HepG2 (cell line): ENCODE data around the gene MTIF2. TPM values are rescaled to one million over a fixed set of nuclear protein-coding genes. Genes with fewer than 3 reads are reported as not detected.
A peak's percentile ranks its signal among the peaks of the same experiment; 100 is the strongest.

Source experiments
- AGO2 ChIP-seq: fragments of 200-400 bp; formaldehyde crosslinking; optimal IDR thresholded peaks from 2 replicates; pipeline ENCODE3; 2017; ENCODE audit warnings: mild to moderate bottlenecking, low read depth, low read length, moderate library complexity
- CREB1 ChIP-seq, 2 experiments: fragments of 450-650 bp in 1 of 2; IDR thresholded peaks; 2 replicates each; pipeline ENCODE4 v1.6.1; 2016 to 2017; ENCODE audit warnings: control low read depth in 1 of 2, mild to moderate bottlenecking in 1 of 2, missing compliant biosample characterization in 1 of 2, missing genetic modification characterization in 1 of 2
- ETV6 ChIP-seq: sonication (generic); formaldehyde crosslinking; conservative IDR thresholded peaks from 2 replicates; pipeline ENCODE4 v1.4.0; 2020; ENCODE audit warnings: missing genetic modification reagents
- JUND ChIP-seq: sonication (generic); formaldehyde crosslinking; IDR thresholded peaks from 2 replicates; pipeline ENCODE4 v1.8.0; 2022; ENCODE audit warnings: mild to moderate bottlenecking, missing genetic modification reagents
- MAZ ChIP-seq, 2 experiments: sonication (generic) in 1 of 2; formaldehyde crosslinking in 1 of 2; IDR thresholded peaks; 2 replicates each; pipeline versions ENCODE4 v1.5.0 to v1.6.1; 2012 to 2020; ENCODE audit warnings: low read depth in 2 of 2, mild to moderate bottlenecking in 2 of 2, borderline replicate concordance in 1 of 2, improper control_type of control experiment in 1 of 2, low read length in 1 of 2, missing genetic modification reagents in 1 of 2, moderate library complexity in 1 of 2
- MEIS1 ChIP-seq: sonication (generic); formaldehyde crosslinking; IDR thresholded peaks from 2 replicates; pipeline ENCODE4 v1.9.0; 2021; ENCODE audit warnings: mild to moderate bottlenecking, missing genetic modification reagents, moderate library complexity, borderline replicate concordance
- NAIF1 ChIP-seq: sonication (generic); formaldehyde crosslinking; IDR thresholded peaks from 2 replicates; pipeline ENCODE4 v1.5.0; 2020; ENCODE audit warnings: mild to moderate bottlenecking, missing genetic modification reagents, borderline replicate concordance
- NFRKB ChIP-seq: fragments of 450-650 bp; IDR thresholded peaks from 2 replicates; pipeline ENCODE4 v1.6.1; 2017
- POLR2G ChIP-seq: fragments of 200-400 bp; formaldehyde crosslinking; IDR thresholded peaks from 2 replicates; pipeline ENCODE4 v1.6.1; 2018; ENCODE audit warnings: mild to moderate bottlenecking, low read depth, low read length, moderate library complexity
- RELA ChIP-seq: sonication (generic); formaldehyde crosslinking; IDR thresholded peaks from 2 replicates; pipeline ENCODE4 v1.4.0; 2020; ENCODE audit warnings: missing genetic modification reagents
- SRY ChIP-seq: sonication (generic); formaldehyde crosslinking; IDR thresholded peaks from 2 replicates; pipeline ENCODE4 v1.8.0; 2022; ENCODE audit warnings: mild to moderate bottlenecking, missing genetic modification reagents
- ZNF251 ChIP-seq: sonication (generic); formaldehyde crosslinking; IDR thresholded peaks from 2 replicates; pipeline ENCODE4 v1.9.0; 2021; ENCODE audit warnings: mild to moderate bottlenecking, missing genetic modification reagents
- ZNF282 ChIP-seq: fragments of 450-650 bp; IDR thresholded peaks from 2 replicates; pipeline ENCODE4 v1.6.1; 2018; ENCODE audit not compliant: partially characterized antibody
- ZNF354B ChIP-seq: sonication (generic); formaldehyde crosslinking; IDR thresholded peaks from 2 replicates; pipeline ENCODE4 v1.8.0; 2022; ENCODE audit warnings: mild to moderate bottlenecking, missing genetic modification reagents
- ZNF572 ChIP-seq: sonication (generic); formaldehyde crosslinking; IDR thresholded peaks from 2 replicates; pipeline ENCODE4 v1.5.1; 2020; ENCODE audit warnings: mild to moderate bottlenecking, missing genetic modification reagents
- ZNF670 ChIP-seq: sonication (generic); formaldehyde crosslinking; IDR thresholded peaks from 2 replicates; pipeline ENCODE4 v1.8.0; 2022; ENCODE audit warnings: mild to moderate bottlenecking, missing genetic modification reagents, borderline replicate concordance
- polyA plus RNA-seq, 8 experiments: library from polyadenylated mRNA; depleted of rRNA in 3 of 8; stranded (reverse) in 7 of 8; unstranded in 1 of 8; fragments of >200 nt; fragmentation: Illumina TruSeq in 4 of 8; extraction: Trizol in 4 of 8; gene quantifications; 2 replicates each; pipeline versions ENCODE4 v1.2.1 to v1.2.3, GENCODE V29; 2011 to 2016; ENCODE audit warnings: low read depth in 4 of 8, missing spikeins in 1 of 8, mixed read lengths in 1 of 8; ENCODE audit not compliant: insufficient read depth in 1 of 8
- total RNA-seq, 5 experiments: library from RNA; depleted of rRNA; stranded (reverse); fragments of >200 nt; fragmentation: Illumina TruSeq; extraction: Trizol; gene quantifications; 2 replicates each; pipeline ENCODE4 v1.2.3, GENCODE V29; 2016; ENCODE audit warnings: low read depth in 1 of 5
- TF ChIP-seq, protein P1 (sequence below): sonication (generic); formaldehyde crosslinking; IDR thresholded peaks from 2 replicates; pipeline ENCODE4 v1.8.0; 2022; ENCODE audit warnings: mild to moderate bottlenecking, missing genetic modification reagents
- TF ChIP-seq, protein P2 (sequence below): sonication (generic); formaldehyde crosslinking; IDR thresholded peaks from 2 replicates; pipeline ENCODE4 v1.5.0; 2020; ENCODE audit warnings: mild to moderate bottlenecking, missing genetic modification reagents
- TF ChIP-seq, protein P3 (sequence below): sonication (generic); formaldehyde crosslinking; IDR thresholded peaks from 2 replicates; pipeline ENCODE4 v1.4.0; 2020; ENCODE audit warnings: missing genetic modification reagents
- TF ChIP-seq, protein P4 (sequence below): sonication (generic); formaldehyde crosslinking; IDR thresholded peaks from 2 replicates; pipeline ENCODE4 v1.5.1; 2020; ENCODE audit warnings: mild to moderate bottlenecking, missing genetic modification reagents, moderate library complexity
- TF ChIP-seq, protein P5 (sequence below): sonication (generic); formaldehyde crosslinking; IDR thresholded peaks from 2 replicates; pipeline ENCODE4 v1.9.0; 2021; ENCODE audit warnings: missing genetic modification reagents, mild to moderate bottlenecking, borderline replicate concordance

The MTIF2 gene
- total and polyA plus RNA-seq, 2 of the 13 experiments (the other 11 are each of a cell fraction or from before 2014, with no cell fraction given), result 32.1 to 92.1 TPM

DNA sequence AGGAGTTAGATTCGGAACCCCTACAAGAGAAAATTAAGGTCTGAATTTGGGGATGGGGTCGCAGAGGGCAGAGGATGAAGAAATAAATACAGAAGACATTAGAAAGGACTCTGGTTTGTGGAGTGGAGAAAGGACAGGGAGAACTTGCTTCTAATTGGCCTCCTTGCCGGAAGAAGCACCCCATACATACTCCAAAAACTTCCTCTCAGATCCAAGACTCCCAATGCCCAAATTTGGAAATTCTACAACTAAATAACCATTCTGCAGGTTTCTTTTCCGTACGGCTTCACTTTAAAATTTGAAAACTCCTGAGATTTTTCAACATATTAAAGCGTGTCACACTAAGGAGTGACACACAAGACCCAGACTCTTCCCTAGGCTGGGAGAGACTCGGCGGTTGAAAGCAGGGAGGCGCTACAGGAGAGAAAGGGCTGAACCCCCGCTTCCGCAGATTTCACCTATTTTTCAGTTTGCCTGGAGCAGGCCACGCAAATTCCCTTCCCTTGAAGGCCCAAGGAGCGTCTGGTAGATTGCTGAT is 37.4 kb downstream of the MTIF2 start (continued):
- TF ChIP-seq, protein P1, sequence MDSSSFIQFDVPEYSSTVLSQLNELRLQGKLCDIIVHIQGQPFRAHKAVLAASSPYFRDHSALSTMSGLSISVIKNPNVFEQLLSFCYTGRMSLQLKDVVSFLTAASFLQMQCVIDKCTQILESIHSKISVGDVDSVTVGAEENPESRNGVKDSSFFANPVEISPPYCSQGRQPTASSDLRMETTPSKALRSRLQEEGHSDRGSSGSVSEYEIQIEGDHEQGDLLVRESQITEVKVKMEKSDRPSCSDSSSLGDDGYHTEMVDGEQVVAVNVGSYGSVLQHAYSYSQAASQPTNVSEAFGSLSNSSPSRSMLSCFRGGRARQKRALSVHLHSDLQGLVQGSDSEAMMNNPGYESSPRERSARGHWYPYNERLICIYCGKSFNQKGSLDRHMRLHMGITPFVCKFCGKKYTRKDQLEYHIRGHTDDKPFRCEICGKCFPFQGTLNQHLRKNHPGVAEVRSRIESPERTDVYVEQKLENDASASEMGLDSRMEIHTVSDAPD (CRISPR knock-in tag), result 0 out of 2 replicates have a peak, but pooled peaks have one; percentile 32
- TF ChIP-seq, protein P2, sequence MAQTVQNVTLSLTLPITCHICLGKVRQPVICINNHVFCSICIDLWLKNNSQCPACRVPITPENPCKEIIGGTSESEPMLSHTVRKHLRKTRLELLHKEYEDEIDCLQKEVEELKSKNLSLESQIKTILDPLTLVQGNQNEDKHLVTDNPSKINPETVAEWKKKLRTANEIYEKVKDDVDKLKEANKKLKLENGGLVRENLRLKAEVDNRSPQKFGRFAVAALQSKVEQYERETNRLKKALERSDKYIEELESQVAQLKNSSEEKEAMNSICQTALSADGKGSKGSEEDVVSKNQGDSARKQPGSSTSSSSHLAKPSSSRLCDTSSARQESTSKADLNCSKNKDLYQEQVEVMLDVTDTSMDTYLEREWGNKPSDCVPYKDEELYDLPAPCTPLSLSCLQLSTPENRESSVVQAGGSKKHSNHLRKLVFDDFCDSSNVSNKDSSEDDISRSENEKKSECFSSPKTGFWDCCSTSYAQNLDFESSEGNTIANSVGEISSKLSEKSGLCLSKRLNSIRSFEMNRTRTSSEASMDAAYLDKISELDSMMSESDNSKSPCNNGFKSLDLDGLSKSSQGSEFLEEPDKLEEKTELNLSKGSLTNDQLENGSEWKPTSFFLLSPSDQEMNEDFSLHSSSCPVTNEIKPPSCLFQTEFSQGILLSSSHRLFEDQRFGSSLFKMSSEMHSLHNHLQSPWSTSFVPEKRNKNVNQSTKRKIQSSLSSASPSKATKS, result no peak
- TF ChIP-seq, protein P3, sequence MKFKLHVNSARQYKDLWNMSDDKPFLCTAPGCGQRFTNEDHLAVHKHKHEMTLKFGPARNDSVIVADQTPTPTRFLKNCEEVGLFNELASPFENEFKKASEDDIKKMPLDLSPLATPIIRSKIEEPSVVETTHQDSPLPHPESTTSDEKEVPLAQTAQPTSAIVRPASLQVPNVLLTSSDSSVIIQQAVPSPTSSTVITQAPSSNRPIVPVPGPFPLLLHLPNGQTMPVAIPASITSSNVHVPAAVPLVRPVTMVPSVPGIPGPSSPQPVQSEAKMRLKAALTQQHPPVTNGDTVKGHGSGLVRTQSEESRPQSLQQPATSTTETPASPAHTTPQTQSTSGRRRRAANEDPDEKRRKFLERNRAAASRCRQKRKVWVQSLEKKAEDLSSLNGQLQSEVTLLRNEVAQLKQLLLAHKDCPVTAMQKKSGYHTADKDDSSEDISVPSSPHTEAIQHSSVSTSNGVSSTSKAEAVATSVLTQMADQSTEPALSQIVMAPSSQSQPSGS (CRISPR knock-in tag), result no peak
- no peak for TF ChIP-seq MAZ (IDR thresholded peaks at IDR 0.05; ENCODE audit: borderline replicate concordance, low read depth, low read length)
- no peak for TF ChIP-seq MAZ (CRISPR knock-in tag; IDR thresholded peaks at IDR 0.05; ENCODE audit: low read depth)
- TF ChIP-seq RELA, result no peak
- TF ChIP-seq CREB1 (IDR thresholded peaks at IDR 0.05), result no peak
- TF ChIP-seq CREB1 (CRISPR knock-in tag; IDR thresholded peaks at IDR 0.05), result no peak
- TF ChIP-seq ZNF572, result no peak
- TF ChIP-seq, protein P4, sequence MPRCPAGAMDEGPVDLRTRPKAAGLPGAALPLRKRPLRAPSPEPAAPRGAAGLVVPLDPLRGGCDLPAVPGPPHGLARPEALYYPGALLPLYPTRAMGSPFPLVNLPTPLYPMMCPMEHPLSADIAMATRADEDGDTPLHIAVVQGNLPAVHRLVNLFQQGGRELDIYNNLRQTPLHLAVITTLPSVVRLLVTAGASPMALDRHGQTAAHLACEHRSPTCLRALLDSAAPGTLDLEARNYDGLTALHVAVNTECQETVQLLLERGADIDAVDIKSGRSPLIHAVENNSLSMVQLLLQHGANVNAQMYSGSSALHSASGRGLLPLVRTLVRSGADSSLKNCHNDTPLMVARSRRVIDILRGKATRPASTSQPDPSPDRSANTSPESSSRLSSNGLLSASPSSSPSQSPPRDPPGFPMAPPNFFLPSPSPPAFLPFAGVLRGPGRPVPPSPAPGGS, result no peak
- TF ChIP-seq ETV6 (CRISPR knock-in tag), result no peak
- TF ChIP-seq POLR2G, result no peak
- TF ChIP-seq ZNF670 (CRISPR knock-in tag), result 0 out of 2 replicates have a peak, but pooled peaks have one; percentile 14
- TF ChIP-seq ZNF251 (CRISPR knock-in tag), result no peak
- TF ChIP-seq NFRKB, result no peak
- TF ChIP-seq AGO2, result no peak
- TF ChIP-seq, protein P5, sequence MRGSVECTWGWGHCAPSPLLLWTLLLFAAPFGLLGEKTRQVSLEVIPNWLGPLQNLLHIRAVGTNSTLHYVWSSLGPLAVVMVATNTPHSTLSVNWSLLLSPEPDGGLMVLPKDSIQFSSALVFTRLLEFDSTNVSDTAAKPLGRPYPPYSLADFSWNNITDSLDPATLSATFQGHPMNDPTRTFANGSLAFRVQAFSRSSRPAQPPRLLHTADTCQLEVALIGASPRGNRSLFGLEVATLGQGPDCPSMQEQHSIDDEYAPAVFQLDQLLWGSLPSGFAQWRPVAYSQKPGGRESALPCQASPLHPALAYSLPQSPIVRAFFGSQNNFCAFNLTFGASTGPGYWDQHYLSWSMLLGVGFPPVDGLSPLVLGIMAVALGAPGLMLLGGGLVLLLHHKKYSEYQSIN (CRISPR knock-in tag), result no peak
- no peak; the same call in 1 of the 2 replicates for TF ChIP-seq MEIS1
- TF ChIP-seq SRY (CRISPR knock-in tag), result no peak
- TF ChIP-seq ZNF354B (CRISPR knock-in tag), result no peak; the same call in 1 of the 2 replicates
- TF ChIP-seq NAIF1 (CRISPR knock-in tag), result peak; percentile 24; the same call in 1 of the 2 replicates
- no peak for TF ChIP-seq ZNF282
- no peak for TF ChIP-seq JUND (CRISPR knock-in tag)
